ENCODE results near the gene CAPN5.

GRCh38 chr11:77074626-77075221 is 8.0 kb downstream of the CAPN5 start:
- TF ChIP-seq POLR2A (IDR thresholded peaks at IDR 0.05; ENCODE audit: low read depth, low read length): no peak
- no peak for TF ChIP-seq CTCF (IDR thresholded peaks at IDR 0.05 in 2 of 3, conservative IDR thresholded peaks at IDR 0.05 in 1 of 3; ENCODE audit: control insufficient read depth in 2 of 3, extremely low read depth in 1 of 3, insufficient read depth in 1 of 3, low read depth in 3 of 3, low read length in 3 of 3)
- TF ChIP-seq HCFC1 (IDR thresholded peaks at IDR 0.05; ENCODE audit: low read length): no peak
- TF ChIP-seq ESRRA (IDR thresholded peaks at IDR 0.05; ENCODE audit: low read length): no peak
- no peak for TF ChIP-seq PRDM15 (CRISPR knock-in tag; IDR thresholded peaks at IDR 0.05)
- no peak for TF ChIP-seq HDAC2 (IDR thresholded peaks at IDR 0.05)
- no peak for TF ChIP-seq FOXM1 (IDR thresholded peaks at IDR 0.05; ENCODE audit: low read depth, low read length)
- TF ChIP-seq IRF5 (IDR thresholded peaks at IDR 0.05; ENCODE audit: borderline replicate concordance): no peak
